Fibroblast of lung (primary cell): Measurements from ENCODE around the gene NSMCE3. TPM values are rescaled to one million over a fixed set of nuclear protein-coding genes. Genes with fewer than 3 reads are reported as not detected.

Experiments used
- DNase-seq, 2 donors: peaks; one replicate each; pipeline versions ENCODE4 v3.0.0 to v3.0.0-alpha.2; 2010; ENCODE audit warnings: low read depth in 2 of 2
- H2AFZ ChIP-seq: 2 replicates; pipeline ENCODE4 v1.5.1; 2012; ENCODE audit warnings: low read length, control low read depth, inconsistent platforms
- H3K27ac ChIP-seq: 2 replicates; pipeline ENCODE4 v1.5.1; 2011; ENCODE audit warnings: low read length, control low read depth; ENCODE audit not compliant: insufficient read depth
- H3K27me3 ChIP-seq: 2 replicates; pipeline ENCODE4 v1.5.1; 2011; ENCODE audit warnings: mild to moderate bottlenecking, low read length; ENCODE audit not compliant: control insufficient read depth, insufficient read depth
- H3K36me3 ChIP-seq: 2 replicates; pipeline ENCODE4 v1.5.1; 2011; ENCODE audit warnings: low read length; ENCODE audit not compliant: control insufficient read depth, insufficient read depth
- H3K4me1 ChIP-seq: 2 replicates; pipeline ENCODE4 v1.5.1; 2011; ENCODE audit warnings: low read length; ENCODE audit not compliant: control insufficient read depth, insufficient read depth; ENCODE audit errors: extremely low read depth
- H3K4me2 ChIP-seq: 2 replicates; pipeline ENCODE4 v1.5.1; 2011; ENCODE audit warnings: low read length, control low read depth; ENCODE audit not compliant: insufficient read depth; ENCODE audit errors: extremely low read depth
- H3K4me3 ChIP-seq, 4 experiments: fragments of 200-600 bp in 1 of 4; sonication (generic) in 1 of 4; replicated peaks in 1 of 4; 2 replicates each; pipeline ENCODE4 v1.5.1; 2011 to 2016; ENCODE audit warnings: low read length in 4 of 4, low read depth in 3 of 4, mild to moderate bottlenecking in 3 of 4, control low read depth in 2 of 4, inconsistent platforms in 1 of 4, mixed read lengths in 1 of 4; ENCODE audit not compliant: insufficient read depth in 1 of 4; ENCODE audit errors: control extremely low read depth in 1 of 4
- H3K79me2 ChIP-seq: 2 replicates; pipeline ENCODE4 v1.5.1; 2012; ENCODE audit warnings: mild to moderate bottlenecking, low read length, inconsistent platforms; ENCODE audit not compliant: control insufficient read depth, insufficient read depth
- H3K9ac ChIP-seq: 2 replicates; pipeline ENCODE4 v1.5.1; 2011; ENCODE audit warnings: mild to moderate bottlenecking, low read length, control low read depth; ENCODE audit not compliant: insufficient read depth
- H3K9me3 ChIP-seq: 2 replicates; pipeline ENCODE4 v1.5.1; 2012; ENCODE audit warnings: low read depth, low read length; ENCODE audit not compliant: control insufficient read depth, insufficient read depth
- H4K20me1 ChIP-seq: 2 replicates; pipeline ENCODE4 v1.5.1; 2011; ENCODE audit warnings: low read length; ENCODE audit not compliant: control insufficient read depth, insufficient read depth; ENCODE audit errors: extremely low read depth
- EZH2 ChIP-seq: IDR thresholded peaks from 2 replicates; pipeline ENCODE4 v1.5.1; 2012; ENCODE audit warnings: low read length, control low read depth, mild to moderate bottlenecking; ENCODE audit errors: missing control alignments
- polyA plus RNA-seq, 2 donors: library from polyadenylated mRNA; depleted of rRNA in 1 of 2; stranded (reverse) in 1 of 2; unstranded in 1 of 2; fragments of >200 nt; gene quantifications; 2 replicates each; pipeline ENCODE4 v1.2.1, GENCODE V29; 2011 to 2012; ENCODE audit warnings: missing spikeins in 1 of 2
- total RNA-seq: library from RNA; depleted of rRNA; stranded (reverse); fragments of >200 nt; gene quantifications from 2 replicates; pipeline ENCODE4 v1.2.1, GENCODE V29; 2014
- TF ChIP-seq, protein P1 (sequence below), 2 donors: IDR thresholded peaks in 1 of 2; conservative IDR thresholded peaks in 1 of 2; 1 replicate in 1 of 2; 2 replicates in 1 of 2; pipeline ENCODE4 v1.5.1; 2011 to 2012; ENCODE audit warnings: low read length in 2 of 2, control low read depth in 1 of 2, inconsistent platforms in 1 of 2, low read depth in 1 of 2, mild to moderate bottlenecking in 1 of 2

Gene NSMCE3
- total and polyA plus RNA-seq, 2 donors (not counting 1 experiment from before 2014, with no cell fraction given): 7.2 to 8.8 TPM

- H3K9ac ChIP-seq: no peak overlapping the region
- no peaks in the 10 kb centered on the region for H3K9me3 ChIP-seq
- H3K4me3 ChIP-seq: no peak overlapping the region
- no peak overlapping the region for H2AFZ ChIP-seq
- no peak overlapping the region for H3K4me2 ChIP-seq
- no peaks in the 10 kb centered on the region for H3K4me1 ChIP-seq
- H3K79me2 ChIP-seq: no peaks in the 10 kb centered on the region
- no peaks in the 10 kb centered on the region for H3K27me3 ChIP-seq
- no peak for DNase-seq
- no peak for TF ChIP-seq EZH2
- TF ChIP-seq, protein P1, sequence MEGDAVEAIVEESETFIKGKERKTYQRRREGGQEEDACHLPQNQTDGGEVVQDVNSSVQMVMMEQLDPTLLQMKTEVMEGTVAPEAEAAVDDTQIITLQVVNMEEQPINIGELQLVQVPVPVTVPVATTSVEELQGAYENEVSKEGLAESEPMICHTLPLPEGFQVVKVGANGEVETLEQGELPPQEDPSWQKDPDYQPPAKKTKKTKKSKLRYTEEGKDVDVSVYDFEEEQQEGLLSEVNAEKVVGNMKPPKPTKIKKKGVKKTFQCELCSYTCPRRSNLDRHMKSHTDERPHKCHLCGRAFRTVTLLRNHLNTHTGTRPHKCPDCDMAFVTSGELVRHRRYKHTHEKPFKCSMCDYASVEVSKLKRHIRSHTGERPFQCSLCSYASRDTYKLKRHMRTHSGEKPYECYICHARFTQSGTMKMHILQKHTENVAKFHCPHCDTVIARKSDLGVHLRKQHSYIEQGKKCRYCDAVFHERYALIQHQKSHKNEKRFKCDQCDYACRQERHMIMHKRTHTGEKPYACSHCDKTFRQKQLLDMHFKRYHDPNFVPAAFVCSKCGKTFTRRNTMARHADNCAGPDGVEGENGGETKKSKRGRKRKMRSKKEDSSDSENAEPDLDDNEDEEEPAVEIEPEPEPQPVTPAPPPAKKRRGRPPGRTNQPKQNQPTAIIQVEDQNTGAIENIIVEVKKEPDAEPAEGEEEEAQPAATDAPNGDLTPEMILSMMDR (conservative IDR thresholded peaks at IDR 0.05 in 1 of 2, IDR thresholded peaks at IDR 0.05 in 1 of 2; ENCODE audit: low read depth in 1 of 2, low read length in 2 of 2): no peak
- H4K20me1 ChIP-seq: no peaks in the 10 kb centered on the region
- H3K36me3 ChIP-seq: no peaks in the 10 kb centered on the region
- no peak overlapping the region for H3K27ac ChIP-seq
These were observed 46.0 kb downstream of the NSMCE3 start for GRCh38 chr15:29223640-29224039.

DNA sequence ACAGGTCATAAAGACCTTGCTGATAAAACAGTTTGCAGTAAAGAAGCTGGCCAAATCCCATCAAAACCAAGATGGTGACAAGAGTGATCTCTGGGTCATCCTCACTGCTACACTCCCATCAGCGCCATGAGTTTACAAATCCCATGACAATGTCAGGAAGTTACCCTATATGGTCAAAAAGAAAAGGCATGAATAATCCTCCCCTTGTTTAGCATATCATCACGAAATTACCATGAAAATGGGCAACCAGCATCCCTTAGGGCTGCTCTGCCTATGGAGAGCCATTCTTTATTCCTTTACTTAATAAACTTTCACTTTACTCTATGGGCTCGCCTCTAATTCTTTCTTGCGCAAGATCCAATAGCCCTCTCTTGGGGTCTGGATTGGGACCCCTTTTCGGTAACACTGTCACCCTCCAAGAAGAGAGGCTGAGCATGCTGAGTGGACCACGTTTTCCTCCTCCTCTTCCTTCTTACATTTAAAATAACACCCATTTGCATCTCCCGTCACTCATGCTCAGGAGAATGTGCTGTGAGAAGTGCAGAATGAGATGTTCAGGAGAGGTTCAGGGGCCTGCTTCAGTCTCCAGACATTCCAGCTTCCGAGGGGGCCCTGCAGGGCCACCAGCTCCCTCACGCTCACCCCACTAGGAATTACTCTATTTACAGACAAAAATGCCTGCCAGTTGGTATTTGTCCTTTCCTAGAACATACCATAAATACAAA is 47.3 kb downstream of the NSMCE3 start:
- no peaks in the 10 kb centered on the region for H3K79me2 ChIP-seq
- DNase-seq: no peak
- no peak overlapping the region for H2AFZ ChIP-seq
- H3K9me3 ChIP-seq: no peaks in the 10 kb centered on the region
- no peak overlapping the region for H3K9ac ChIP-seq
- H3K27me3 ChIP-seq: no peaks in the 10 kb centered on the region
- H3K36me3 ChIP-seq: no peaks in the 10 kb centered on the region
- no peak for TF ChIP-seq EZH2
- H4K20me1 ChIP-seq: no peaks in the 10 kb centered on the region
- no peak overlapping the region for H3K27ac ChIP-seq
- H3K4me2 ChIP-seq: no peak overlapping the region
- H3K4me3 ChIP-seq: no peak overlapping the region
- no peaks in the 10 kb centered on the region for H3K4me1 ChIP-seq

GRCh38 chr15:29220852-29221251 is 48.8 kb downstream of the NSMCE3 start:
- no peaks in the 10 kb centered on the region for H3K27me3 ChIP-seq
- H3K4me1 ChIP-seq: no peaks in the 10 kb centered on the region
- no peaks in the 10 kb centered on the region for H3K79me2 ChIP-seq
- H3K4me3 ChIP-seq: no peak overlapping the region
- no peak for DNase-seq
- H3K4me2 ChIP-seq: no peak overlapping the region
- H3K36me3 ChIP-seq: no peaks in the 10 kb centered on the region
- no peak overlapping the region for H3K9ac ChIP-seq
- H3K9me3 ChIP-seq: no peaks in the 10 kb centered on the region
- H2AFZ ChIP-seq: no peak overlapping the region
- no peaks in the 10 kb centered on the region for H4K20me1 ChIP-seq
- no peak overlapping the region for H3K27ac ChIP-seq
- TF ChIP-seq EZH2: no peak
- TF ChIP-seq, protein P1 (conservative IDR thresholded peaks at IDR 0.05 in 1 of 2, IDR thresholded peaks at IDR 0.05 in 1 of 2; ENCODE audit: low read depth in 1 of 2, low read length in 2 of 2): no peak
